Right ventricle myocardium superior (tissue), 1 donor: ENCODE measurements around the gene ASCC1. TPM values are rescaled to one million over a fixed set of nuclear protein-coding genes. Genes with fewer than 3 reads are reported as not detected.
"Not testable (repeated sequence)": the region's sequence is repeated elsewhere in the genome, so short reads cannot be mapped to it uniquely, and the experiment has no call there.

Experiments
- ATAC-seq: fragments of 200-7000 bp; cut with Tn5 transposase; one replicate; pipeline ENCODE4 v1.9.1; 2020; ENCODE audit warnings: mild to moderate bottlenecking; ENCODE audit not compliant: poor library complexity
- DNase-seq: peaks from one replicate; pipeline ENCODE4 v3.0.0-alpha.2; 2020
- intact Hi-C: fragments of 100-400 bp; cut with DNase I; formaldehyde crosslinking; loops from one replicate; pipeline ENCODE4 v1.11.2; 2022
- total RNA-seq: library from RNA; stranded (reverse); fragmentation: NEBNext Ultra II Directional; extraction: Animal tissue kit (Norgen Biotek cat#: 25700); gene quantifications from one replicate; pipeline ENCODE4 v1.2.1, GENCODE V29; 2021
- donor health status: DM: no; HTN: yes; CAD: no; lungs with severe emphysema.

ASCC1 gene
- total RNA-seq, 1 donor from 2014 or later: 32.0 TPM

GRCh38 chr10:72146559-72147323, 69.3 kb downstream of the ASCC1 start:
- ATAC-seq (peak; percentile 41), DNase-seq (no peak)
- intact Hi-C loops: no loop called here

- DNase-seq (no peak), ATAC-seq (peak; percentile 31)
- intact Hi-C loops: no loop called here
Observed at GRCh38 chr10:72146071-72146470, 70.0 kb downstream of the ASCC1 start.

- DNase-seq: no peak
- intact Hi-C loops: no loop called here
- no peak for ATAC-seq
Observed at GRCh38 chr10:72145657-72146056, 70.4 kb downstream of the ASCC1 start.

DNA sequence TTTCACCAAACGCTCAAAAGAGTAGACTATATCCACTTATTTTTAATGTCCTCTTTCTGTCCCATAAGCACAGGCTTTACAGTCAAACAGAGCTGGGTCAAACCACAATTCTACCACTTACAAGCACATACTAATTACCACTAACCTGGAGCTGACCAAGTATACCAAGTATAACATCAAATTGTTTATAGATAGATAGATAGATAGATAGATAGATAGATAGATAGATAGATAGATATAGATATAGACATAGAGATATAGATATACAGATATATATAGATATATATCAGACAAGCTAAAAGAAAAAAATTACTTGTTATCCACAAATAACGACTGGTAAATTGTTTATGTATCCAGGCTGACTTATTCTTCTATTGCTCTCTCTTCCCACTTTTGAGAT, 75.2 kb downstream of the ASCC1 start:
- intact Hi-C loops: no loop called here
- DNase-seq (no peak), ATAC-seq (no peak)

DNA sequence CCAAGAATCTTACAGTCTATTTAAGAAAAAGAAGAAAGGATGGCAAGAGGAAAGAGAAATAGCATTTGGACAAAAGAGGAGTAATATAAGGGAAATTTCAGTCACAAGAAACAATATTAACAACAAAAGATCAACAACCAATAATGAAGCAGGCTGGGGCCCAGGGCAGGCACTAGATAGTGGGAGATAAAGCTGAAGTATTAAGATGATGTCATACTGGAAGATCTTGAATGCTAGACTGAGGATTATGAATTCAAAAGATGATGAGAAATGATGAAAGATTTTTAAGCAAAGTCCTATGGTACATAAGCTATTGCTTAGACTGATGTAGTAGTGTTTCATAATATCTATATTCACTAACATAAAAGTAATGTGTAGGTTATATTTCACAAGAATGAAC, 75.9 kb downstream of the ASCC1 start:
- ATAC-seq (no peak), DNase-seq (no peak)
- intact Hi-C loops: no loop called here

DNA sequence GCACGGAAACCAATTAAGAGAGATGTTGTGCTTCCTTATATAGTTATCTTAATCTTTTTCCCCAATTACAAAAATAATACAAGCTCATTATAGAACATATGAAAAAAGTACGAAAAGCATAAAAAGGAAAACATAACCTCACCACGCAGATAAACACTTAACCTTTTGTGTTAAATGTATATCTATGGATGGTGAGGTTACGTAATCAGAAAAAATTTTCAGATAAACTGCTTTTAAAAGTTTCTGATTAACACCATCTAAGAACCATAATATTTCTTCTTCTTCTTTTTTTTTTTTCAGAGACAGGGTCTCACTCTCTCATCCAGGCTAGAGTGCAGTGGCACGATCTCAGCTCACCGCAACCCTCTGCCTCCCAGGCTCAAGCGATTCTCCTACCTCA, 78.5 kb downstream of the ASCC1 start:
- intact Hi-C loops: loop anchor here (10.0 kb wide), 1 partner anchor 67 kb away; no protein-coding TSS in a partner anchor
- no peak for DNase-seq

GRCh38 chr10:72136225-72136624, 79.9 kb downstream of the ASCC1 start:
- not testable (repeated sequence) for ATAC-seq, DNase-seq
- intact Hi-C loops: loop anchor here (10.0 kb wide), 1 partner anchor 69 kb away; no protein-coding TSS in a partner anchor

More for the DNA sequence above, 78.5 kb downstream of the ASCC1 start:
- no peak for ATAC-seq

DNA sequence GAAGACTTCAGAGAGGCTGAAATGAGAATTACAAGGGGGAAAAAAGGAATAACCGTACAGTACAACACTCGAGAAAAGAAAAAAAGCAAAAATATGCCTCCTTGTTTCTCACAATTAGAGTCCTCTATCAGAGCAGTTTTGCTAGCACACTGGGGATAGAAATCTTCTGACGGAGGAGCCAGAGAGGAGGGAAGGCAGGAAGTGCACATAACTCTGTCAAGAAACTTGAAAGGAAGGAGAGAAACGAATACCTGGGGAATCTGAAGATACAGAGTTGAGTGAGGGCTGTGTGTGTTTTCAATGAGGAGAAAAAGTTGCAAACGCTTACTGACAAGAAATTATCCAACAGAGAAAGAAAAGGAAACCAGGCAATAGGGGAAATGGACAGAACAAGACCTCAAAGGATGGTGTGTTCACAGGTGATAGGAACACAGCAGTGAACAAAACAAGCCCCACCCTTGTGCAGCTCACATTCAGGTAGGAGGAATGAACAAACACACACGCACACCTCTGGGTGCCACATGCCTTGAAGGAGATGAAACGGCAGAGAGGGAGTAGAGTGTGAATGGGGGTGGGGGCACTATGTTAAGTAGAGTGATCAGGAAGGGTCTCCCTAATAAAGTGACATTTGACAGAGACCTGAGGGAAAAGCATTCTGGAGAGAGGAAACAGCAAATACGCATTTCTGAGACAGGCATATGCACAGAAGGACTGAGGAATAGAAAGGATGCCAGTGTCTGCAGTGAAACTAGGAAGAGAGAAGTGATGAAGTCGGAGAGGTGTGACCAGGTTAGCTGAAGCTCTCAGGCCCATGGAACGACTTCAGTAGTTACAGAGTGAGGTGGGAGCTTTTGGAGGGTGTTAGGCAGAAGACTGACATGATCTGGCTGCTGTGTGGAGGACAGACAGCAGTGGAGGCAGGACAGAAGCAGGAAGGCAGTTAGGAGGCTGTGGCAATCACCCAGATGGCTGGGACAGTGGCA, 81.0 kb downstream of the ASCC1 start:
- no peak for ATAC-seq
- DNase-seq: no peak
- intact Hi-C loops: loop anchor here (5.0 to 10.0 kb wide), 2 partner anchors 70 to 202 kb away; no protein-coding TSS in a partner anchor

DNA sequence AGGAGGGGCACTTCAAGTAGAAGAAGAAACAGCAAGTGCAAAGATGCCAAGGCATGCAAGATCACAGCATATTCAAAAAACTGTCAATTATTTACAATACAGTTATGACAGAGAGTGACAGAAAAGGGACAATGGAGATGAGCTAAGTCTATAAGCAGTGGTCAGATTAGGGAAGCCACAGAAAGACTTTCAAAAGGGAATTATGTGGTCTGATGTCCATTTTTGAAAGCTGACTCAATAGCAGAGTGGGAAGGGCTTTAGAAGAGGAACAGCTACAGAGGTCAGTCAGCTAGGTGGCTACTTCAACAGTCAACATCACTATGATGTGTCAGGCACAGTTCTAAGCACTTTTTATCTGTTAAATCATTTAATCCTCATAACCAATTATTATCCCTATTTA, 82.6 kb downstream of the ASCC1 start:
- intact Hi-C loops: loop anchor here (5.0 to 10.0 kb wide), 2 partner anchors 71 to 204 kb away; no protein-coding TSS in a partner anchor
- no peak for DNase-seq
- no peak for ATAC-seq

- ATAC-seq: no peak
- DNase-seq: no peak
- intact Hi-C loops: loop anchor here (5.0 to 10.0 kb wide), 2 partner anchors 72 to 204 kb away; no protein-coding TSS in a partner anchor
Observed at GRCh38 chr10:72132854-72133253, 83.2 kb downstream of the ASCC1 start.

- intact Hi-C loops: no loop called here
- DNase-seq (no peak), ATAC-seq (no peak)
Observed at GRCh38 chr10:72127571-72127970, 88.5 kb downstream of the ASCC1 start.

GRCh38 chr10:72126872-72127232, 89.2 kb downstream of the ASCC1 start:
- DNase-seq: no peak
- ATAC-seq: no peak
- intact Hi-C loops: no loop called here

GRCh38 chr10:72126184-72126871, 89.7 kb downstream of the ASCC1 start:
- intact Hi-C loops: no loop called here
- ATAC-seq: no peak

DNA sequence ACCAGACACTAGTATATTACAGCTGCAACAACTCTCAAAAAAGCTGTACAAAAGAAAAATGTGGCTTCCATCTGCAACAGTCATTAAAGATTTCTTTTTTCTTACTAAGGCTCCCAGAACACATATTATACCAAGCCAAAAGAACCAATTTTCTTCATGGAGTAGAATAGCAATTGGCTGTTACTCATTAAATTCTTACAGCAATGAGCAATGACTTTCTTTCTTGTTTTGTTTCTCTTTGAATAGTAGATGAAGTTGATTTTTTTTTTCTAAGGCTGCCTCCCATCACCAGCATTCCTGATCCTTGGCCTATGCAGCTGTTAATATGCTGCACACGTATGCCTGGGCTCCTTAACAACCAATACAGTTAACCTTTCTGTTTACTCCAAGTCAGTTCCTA, 91.1 kb downstream of the ASCC1 start:
- ATAC-seq (peak; percentile 47), DNase-seq (no peak)
- intact Hi-C loops: no loop called here

More at GRCh38 chr10:72126184-72126871, 89.7 kb downstream of the ASCC1 start:
- no peak for DNase-seq

DNA sequence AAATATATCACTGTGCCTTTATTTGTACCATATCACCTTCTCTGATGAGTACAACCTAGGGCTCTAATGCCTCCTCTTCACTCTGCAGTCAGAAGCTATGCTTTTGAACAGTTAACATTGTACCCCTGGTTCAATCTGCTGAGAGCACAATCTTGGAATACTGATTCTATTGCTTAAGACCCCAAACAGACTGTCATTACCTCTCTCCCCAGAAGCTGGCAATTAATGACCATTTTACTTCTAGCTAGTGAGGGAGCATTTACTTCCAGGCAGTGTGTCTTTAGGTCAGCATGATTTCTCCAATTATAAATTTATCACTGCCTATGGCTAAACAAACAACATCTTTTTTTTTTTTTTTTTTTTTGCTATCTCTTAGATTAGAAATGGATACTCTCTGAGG, 91.7 kb downstream of the ASCC1 start:
- DNase-seq (no peak), ATAC-seq (no peak)
- intact Hi-C loops: no loop called here

DNA sequence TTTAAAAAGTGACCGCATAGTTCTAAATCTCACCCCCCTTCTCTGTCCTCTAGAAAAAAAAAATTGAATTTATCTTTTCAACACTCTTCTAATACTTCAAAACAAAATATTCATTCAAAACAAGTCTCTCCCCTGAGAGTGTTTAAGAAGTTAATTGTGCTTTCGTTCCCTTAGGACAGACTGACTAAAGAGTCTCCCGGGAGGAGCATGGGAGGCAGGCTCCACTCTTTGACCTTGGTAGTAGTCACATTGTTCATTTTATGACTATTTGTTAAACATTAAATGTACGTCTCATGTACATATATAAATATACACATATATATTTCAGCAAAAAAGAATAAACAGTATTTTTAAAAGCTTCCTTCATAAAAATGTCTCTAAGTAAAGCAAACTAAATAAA, 92.5 kb downstream of the ASCC1 start:
- ATAC-seq: no peak
- intact Hi-C loops: no loop called here
- no peak for DNase-seq

DNA sequence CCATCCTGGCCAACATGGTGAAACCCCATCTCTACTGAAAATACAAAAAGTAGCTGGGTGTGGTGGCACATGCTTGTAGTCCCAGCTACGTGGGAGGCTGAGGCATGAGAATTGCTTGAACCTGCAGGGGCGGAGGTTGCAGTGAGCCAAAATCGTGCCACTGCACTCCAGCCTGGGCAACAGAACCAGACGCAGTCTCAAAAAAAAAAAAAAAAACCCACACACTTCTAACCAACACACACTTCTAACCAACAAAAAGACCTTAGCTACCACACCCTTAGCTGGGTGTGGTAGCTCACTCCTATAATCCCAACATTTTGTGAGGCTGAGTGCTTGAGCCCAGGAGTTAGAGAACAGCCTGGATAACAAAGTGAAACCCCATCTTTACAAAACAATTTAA, 93.9 kb downstream of the ASCC1 start:
- no peak for DNase-seq
- intact Hi-C loops: no loop called here

GRCh38 chr10:72121389-72121788, 94.7 kb downstream of the ASCC1 start:
- intact Hi-C loops: no loop called here
- no peak for DNase-seq
- no peak for ATAC-seq

More for the DNA sequence above, 93.9 kb downstream of the ASCC1 start:
- ATAC-seq: no peak

- ATAC-seq: no peak
- intact Hi-C loops: no loop called here
Observed at GRCh38 chr10:72116372-72116771, 99.7 kb downstream of the ASCC1 start.

More at GRCh38 chr10:72116372-72116771, 99.7 kb downstream of the ASCC1 start:
- DNase-seq: no peak
